ENCODE measurements around the gene UGCG.

- no peak for TF ChIP-seq CTCF (IDR thresholded peaks at IDR 0.05)
- no peak for TF ChIP-seq REST (IDR thresholded peaks at IDR 0.05; ENCODE audit: insufficient read depth in 1 of 2, low read depth in 2 of 2, low read length in 1 of 2)
Measured at GRCh38 chr9:111945216-111945615, 48.6 kb downstream of the UGCG start.
